Vagina (tissue), 2 donors: ENCODE results near the gene FPGS.

Experiments
- POLR2A ChIP-seq, 2 donors: fragments of 450-650 bp; IDR thresholded peaks; one replicate each; pipeline ENCODE4 v1.6.1; 2017; ENCODE audit warnings: antibody characterized with exemption in 2 of 2, mild to moderate bottlenecking in 2 of 2, moderate library complexity in 2 of 2
- TF ChIP-seq, protein P1 (sequence below), 3 experiments: fragments of 450-650 bp in 2 of 3; fragments of 200-600 bp in 1 of 3; sonication (generic) in 1 of 3; IDR thresholded peaks; one replicate each; pipeline ENCODE4 v1.5.1; 2017 to 2019; ENCODE audit warnings: antibody characterized with exemption in 3 of 3, mild to moderate bottlenecking in 2 of 3, moderate library complexity in 2 of 3

GRCh38 chr9:127786773-127787104, 15.9 kb upstream of the FPGS start:
- TF ChIP-seq, protein P1, sequence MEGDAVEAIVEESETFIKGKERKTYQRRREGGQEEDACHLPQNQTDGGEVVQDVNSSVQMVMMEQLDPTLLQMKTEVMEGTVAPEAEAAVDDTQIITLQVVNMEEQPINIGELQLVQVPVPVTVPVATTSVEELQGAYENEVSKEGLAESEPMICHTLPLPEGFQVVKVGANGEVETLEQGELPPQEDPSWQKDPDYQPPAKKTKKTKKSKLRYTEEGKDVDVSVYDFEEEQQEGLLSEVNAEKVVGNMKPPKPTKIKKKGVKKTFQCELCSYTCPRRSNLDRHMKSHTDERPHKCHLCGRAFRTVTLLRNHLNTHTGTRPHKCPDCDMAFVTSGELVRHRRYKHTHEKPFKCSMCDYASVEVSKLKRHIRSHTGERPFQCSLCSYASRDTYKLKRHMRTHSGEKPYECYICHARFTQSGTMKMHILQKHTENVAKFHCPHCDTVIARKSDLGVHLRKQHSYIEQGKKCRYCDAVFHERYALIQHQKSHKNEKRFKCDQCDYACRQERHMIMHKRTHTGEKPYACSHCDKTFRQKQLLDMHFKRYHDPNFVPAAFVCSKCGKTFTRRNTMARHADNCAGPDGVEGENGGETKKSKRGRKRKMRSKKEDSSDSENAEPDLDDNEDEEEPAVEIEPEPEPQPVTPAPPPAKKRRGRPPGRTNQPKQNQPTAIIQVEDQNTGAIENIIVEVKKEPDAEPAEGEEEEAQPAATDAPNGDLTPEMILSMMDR (IDR thresholded peaks at IDR 0.05), result peak in 1 of 3 experiments; percentile 37
- TF ChIP-seq POLR2A (IDR thresholded peaks at IDR 0.05), result no peak
